ENCODE results near the gene MORC3.
"Not testable (repeated sequence)": the region's sequence is repeated elsewhere in the genome, so short reads cannot be mapped to it uniquely, and the experiment has no call there.

MORC3 gene

DNA sequence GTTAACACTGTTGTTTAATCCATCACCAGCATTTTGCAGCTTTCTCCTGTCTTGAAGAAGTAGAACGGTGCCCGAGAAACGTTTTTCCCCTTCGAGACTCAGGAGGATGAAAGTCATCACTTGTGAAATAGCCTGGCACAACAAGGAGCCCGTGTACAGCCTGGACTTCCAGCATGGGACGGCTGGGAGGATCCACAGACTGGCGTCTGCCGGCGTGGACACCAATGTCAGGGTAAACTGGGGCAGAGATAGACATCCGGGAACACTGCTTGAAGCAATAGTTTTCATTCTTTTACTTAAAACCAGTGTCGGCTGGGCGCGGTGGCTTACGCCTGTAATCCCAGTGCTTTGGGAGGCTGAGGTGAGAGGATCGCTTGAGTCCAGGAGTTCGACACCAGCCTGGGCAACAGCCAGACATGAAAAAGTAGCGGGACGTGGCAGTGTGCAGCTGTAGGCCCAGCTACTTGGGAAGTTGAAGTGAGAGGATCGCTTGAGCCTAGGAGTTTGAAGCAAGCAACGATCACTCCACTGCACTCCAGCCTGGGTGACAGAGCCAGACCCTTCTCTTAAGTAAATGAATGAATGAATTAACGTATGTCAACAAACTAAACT lies 66.1 kb downstream of the MORC3 start:
- peak overlapping the region; percentile 64 for H3K4me3 ChIP-seq (ENCODE audit: low read depth, low read length)
- no peak for DNase-seq (ENCODE audit: low read depth)
- no peak for TF ChIP-seq CTCF (IDR thresholded peaks at IDR 0.05; ENCODE audit: control insufficient read depth, extremely low read depth, insufficient read depth)

GRCh38 chr21:36388096-36388495 lies 68.1 kb downstream of the MORC3 start:
- no peak for DNase-seq (ENCODE audit: low read depth)
- H3K4me3 ChIP-seq (ENCODE audit: low read depth, low read length): no peak overlapping the region
- no peak for TF ChIP-seq CTCF (IDR thresholded peaks at IDR 0.05; ENCODE audit: control insufficient read depth, extremely low read depth, insufficient read depth)

- TF ChIP-seq CTCF (IDR thresholded peaks at IDR 0.05; ENCODE audit: control insufficient read depth, extremely low read depth, insufficient read depth): no peak
- no peak for DNase-seq (ENCODE audit: low read depth)
- H3K4me3 ChIP-seq (ENCODE audit: low read depth, low read length): no peak overlapping the region
These were observed 68.8 kb downstream of the MORC3 start for GRCh38 chr21:36388835-36389234.

DNA sequence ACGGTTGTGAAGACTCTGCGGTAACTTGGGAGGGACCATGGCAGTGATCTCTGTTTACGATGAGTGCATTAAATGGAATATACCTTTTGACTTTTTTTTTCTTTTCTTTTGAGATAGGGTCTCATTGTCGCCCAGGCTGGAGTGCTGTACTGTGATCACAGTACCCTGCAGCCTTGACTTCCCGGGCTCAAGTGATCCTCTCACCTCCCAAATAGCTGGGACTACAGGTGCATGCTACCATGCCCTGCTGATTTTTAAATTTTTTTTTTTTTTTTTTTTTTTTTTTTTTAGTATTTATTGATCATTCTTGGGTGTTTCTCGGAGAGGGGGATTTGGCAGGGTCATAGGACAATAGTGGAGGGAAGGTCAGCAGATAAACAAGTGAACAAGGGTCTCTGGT lies 71.7 kb downstream of the MORC3 start:
- H3K4me3 ChIP-seq (ENCODE audit: low read depth, low read length); DNase-seq (ENCODE audit: low read depth): not testable (repeated sequence)

- no peak overlapping the region for H3K4me3 ChIP-seq (ENCODE audit: low read depth, low read length)
- no peak for DNase-seq (ENCODE audit: low read depth)
- TF ChIP-seq CTCF (IDR thresholded peaks at IDR 0.05; ENCODE audit: control insufficient read depth, extremely low read depth, insufficient read depth): no peak
These were observed 75.5 kb downstream of the MORC3 start for GRCh38 chr21:36395353-36396111.

- H3K4me3 ChIP-seq (ENCODE audit: low read depth, low read length): no peak overlapping the region
- DNase-seq (ENCODE audit: low read depth): no peak
- TF ChIP-seq CTCF (IDR thresholded peaks at IDR 0.05; ENCODE audit: control insufficient read depth, extremely low read depth, insufficient read depth): no peak
These were observed 76.3 kb downstream of the MORC3 start for GRCh38 chr21:36396325-36396724.

DNA sequence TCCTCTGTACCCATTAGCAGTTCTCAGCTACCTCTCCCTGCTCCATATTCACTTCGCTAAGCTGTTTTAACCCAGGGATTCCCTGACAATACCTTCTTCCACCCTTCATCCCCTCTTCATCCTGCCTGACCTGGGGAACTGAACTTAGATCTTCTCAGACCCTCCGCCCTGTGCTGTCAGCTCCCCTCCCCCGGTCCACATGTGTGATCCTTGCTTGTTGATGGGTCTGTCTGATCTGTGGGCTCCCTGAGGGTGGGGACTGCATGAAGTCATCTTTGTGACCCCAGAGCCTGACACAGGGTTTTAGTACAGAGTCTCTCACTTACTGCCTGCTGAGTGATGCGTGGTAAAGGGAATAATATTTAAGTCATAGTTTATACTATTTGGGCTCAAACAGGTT lies 77.0 kb downstream of the MORC3 start:
- no peak overlapping the region for H3K4me3 ChIP-seq (ENCODE audit: low read depth, low read length)
- no peak for TF ChIP-seq CTCF (IDR thresholded peaks at IDR 0.05; ENCODE audit: control insufficient read depth, extremely low read depth, insufficient read depth)
- DNase-seq (ENCODE audit: low read depth): no peak
